ENCODE results near the gene NELL1. TPM values are rescaled to one million over a fixed set of nuclear protein-coding genes. Genes with fewer than 3 reads are reported as not detected.

Gene NELL1
- total and polyA plus RNA-seq, 2 experiments from 2014 or later: 1.6 TPM; not detected in 1

DNA sequence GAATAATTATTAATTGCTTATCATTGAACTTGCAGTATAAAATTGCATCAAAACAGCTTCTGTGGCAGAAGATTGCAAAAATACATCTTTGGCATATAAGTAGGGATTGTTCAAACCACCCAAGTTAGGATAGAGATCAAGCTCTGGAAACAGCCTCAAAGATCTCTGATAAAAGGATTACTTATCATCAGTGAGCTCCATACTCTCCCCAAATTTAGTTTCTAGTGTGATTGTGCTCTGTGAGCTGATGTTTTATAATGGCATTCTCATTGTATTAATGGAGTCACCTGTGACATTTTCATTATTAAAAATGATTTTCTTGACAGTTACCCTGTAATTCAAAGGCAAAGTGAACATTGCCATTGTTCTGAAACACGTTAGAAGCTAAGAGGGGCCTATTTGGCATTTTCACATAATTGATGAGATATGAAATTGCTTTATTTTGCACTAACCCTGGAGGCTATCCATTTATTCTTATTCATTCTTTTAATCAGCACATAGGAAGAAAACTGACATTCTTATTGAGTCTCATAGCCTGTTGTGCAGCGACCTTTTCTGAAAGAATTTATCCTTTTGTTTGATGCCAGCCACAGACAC, 897.2 kb downstream of the NELL1 start:
- Histone ChIP-seq H3K36me3 (ENCODE audit: insufficient read depth) (no peaks in the 10 kb centered on the region), H3K4me3 (no peak overlapping the region), H3K4me1 (ENCODE audit: insufficient read depth) (peaks cover 2% of the 10 kb centered on the region; the same call in 1 of the 2 replicates), H3K27ac (ENCODE audit: low read depth) (no peak overlapping the region), H3F3A (replicated peaks; ENCODE audit: low read depth) (no peaks in the 10 kb centered on the region), H3K4me2 (no peak overlapping the region), H3K27me3 (ENCODE audit: insufficient read depth) (no peaks in the 10 kb centered on the region), H3K79me2 (replicated peaks; ENCODE audit: insufficient read depth) (no peaks in the 10 kb centered on the region), H3K9me2 (ENCODE audit: insufficient read depth) (no peaks in the 10 kb centered on the region), H2AFZ (no peak overlapping the region), H4K20me1 (replicated peaks; ENCODE audit: insufficient read depth) (no peaks in the 10 kb centered on the region)
- H3K4me3 Mint-ChIP-seq: no peak overlapping the region
- H3K9me3 Mint-ChIP-seq: no peaks in the 10 kb centered on the region
- H3K4me1 Mint-ChIP-seq: peaks cover under 1% of the 10 kb centered on the region; the same call in 2 of the 3 replicates
- no peak for ATAC-seq
- TF ChIP-seq, protein P1, sequence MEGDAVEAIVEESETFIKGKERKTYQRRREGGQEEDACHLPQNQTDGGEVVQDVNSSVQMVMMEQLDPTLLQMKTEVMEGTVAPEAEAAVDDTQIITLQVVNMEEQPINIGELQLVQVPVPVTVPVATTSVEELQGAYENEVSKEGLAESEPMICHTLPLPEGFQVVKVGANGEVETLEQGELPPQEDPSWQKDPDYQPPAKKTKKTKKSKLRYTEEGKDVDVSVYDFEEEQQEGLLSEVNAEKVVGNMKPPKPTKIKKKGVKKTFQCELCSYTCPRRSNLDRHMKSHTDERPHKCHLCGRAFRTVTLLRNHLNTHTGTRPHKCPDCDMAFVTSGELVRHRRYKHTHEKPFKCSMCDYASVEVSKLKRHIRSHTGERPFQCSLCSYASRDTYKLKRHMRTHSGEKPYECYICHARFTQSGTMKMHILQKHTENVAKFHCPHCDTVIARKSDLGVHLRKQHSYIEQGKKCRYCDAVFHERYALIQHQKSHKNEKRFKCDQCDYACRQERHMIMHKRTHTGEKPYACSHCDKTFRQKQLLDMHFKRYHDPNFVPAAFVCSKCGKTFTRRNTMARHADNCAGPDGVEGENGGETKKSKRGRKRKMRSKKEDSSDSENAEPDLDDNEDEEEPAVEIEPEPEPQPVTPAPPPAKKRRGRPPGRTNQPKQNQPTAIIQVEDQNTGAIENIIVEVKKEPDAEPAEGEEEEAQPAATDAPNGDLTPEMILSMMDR (conservative IDR thresholded peaks at IDR 0.05; ENCODE audit: low read depth in 2 of 2): no peak
- TF ChIP-seq ZNF114 (CRISPR knock-in tag; IDR thresholded peaks at IDR 0.05): no peak
- TF ChIP-seq POLR2AphosphoS5 (IDR thresholded peaks at IDR 0.05; ENCODE audit: low read depth): no peak
- TF ChIP-seq, protein P2, sequence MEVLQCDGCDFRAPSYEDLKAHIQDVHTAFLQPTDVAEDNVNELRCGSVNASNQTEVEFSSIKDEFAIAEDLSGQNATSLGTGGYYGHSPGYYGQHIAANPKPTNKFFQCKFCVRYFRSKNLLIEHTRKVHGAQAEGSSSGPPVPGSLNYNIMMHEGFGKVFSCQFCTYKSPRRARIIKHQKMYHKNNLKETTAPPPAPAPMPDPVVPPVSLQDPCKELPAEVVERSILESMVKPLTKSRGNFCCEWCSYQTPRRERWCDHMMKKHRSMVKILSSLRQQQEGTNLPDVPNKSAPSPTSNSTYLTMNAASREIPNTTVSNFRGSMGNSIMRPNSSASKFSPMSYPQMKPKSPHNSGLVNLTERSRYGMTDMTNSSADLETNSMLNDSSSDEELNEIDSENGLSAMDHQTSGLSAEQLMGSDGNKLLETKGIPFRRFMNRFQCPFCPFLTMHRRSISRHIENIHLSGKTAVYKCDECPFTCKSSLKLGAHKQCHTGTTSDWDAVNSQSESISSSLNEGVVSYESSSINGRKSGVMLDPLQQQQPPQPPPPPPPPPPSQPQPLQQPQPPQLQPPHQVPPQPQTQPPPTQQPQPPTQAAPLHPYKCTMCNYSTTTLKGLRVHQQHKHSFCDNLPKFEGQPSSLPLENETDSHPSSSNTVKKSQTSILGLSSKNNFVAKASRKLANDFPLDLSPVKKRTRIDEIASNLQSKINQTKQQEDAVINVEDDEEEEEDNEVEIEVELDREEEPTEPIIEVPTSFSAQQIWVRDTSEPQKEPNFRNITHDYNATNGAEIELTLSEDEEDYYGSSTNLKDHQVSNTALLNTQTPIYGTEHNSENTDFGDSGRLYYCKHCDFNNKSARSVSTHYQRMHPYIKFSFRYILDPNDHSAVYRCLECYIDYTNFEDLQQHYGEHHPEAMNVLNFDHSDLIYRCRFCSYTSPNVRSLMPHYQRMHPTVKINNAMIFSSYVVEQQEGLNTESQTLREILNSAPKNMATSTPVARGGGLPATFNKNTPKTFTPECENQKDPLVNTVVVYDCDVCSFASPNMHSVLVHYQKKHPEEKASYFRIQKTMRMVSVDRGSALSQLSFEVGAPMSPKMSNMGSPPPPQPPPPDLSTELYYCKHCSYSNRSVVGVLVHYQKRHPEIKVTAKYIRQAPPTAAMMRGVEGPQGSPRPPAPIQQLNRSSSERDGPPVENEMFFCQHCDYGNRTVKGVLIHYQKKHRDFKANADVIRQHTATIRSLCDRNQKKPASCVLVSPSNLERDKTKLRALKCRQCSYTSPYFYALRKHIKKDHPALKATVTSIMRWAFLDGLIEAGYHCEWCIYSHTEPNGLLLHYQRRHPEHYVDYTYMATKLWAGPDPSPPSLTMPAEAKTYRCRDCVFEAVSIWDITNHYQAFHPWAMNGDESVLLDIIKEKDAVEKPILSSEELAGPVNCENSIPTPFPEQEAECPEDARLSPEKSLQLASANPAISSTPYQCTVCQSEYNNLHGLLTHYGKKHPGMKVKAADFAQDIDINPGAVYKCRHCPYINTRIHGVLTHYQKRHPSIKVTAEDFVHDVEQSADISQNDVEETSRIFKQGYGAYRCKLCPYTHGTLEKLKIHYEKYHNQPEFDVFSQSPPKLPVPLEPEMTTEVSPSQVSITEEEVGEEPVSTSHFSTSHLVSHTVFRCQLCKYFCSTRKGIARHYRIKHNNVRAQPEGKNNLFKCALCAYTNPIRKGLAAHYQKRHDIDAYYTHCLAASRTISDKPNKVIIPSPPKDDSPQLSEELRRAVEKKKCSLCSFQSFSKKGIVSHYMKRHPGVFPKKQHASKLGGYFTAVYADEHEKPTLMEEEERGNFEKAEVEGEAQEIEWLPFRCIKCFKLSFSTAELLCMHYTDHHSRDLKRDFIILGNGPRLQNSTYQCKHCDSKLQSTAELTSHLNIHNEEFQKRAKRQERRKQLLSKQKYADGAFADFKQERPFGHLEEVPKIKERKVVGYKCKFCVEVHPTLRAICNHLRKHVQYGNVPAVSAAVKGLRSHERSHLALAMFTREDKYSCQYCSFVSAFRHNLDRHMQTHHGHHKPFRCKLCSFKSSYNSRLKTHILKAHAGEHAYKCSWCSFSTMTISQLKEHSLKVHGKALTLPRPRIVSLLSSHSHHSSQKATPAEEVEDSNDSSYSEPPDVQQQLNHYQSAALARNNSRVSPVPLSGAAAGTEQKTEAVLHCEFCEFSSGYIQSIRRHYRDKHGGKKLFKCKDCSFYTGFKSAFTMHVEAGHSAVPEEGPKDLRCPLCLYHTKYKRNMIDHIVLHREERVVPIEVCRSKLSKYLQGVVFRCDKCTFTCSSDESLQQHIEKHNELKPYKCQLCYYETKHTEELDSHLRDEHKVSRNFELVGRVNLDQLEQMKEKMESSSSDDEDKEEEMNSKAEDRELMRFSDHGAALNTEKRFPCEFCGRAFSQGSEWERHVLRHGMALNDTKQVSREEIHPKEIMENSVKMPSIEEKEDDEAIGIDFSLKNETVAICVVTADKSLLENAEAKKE (CRISPR knock-in tag; IDR thresholded peaks at IDR 0.05): no peak
- TF ChIP-seq EZH2phosphoT487 (IDR thresholded peaks at IDR 0.05; ENCODE audit: unreplicated experiment): no peak
- TF ChIP-seq, protein P3, sequence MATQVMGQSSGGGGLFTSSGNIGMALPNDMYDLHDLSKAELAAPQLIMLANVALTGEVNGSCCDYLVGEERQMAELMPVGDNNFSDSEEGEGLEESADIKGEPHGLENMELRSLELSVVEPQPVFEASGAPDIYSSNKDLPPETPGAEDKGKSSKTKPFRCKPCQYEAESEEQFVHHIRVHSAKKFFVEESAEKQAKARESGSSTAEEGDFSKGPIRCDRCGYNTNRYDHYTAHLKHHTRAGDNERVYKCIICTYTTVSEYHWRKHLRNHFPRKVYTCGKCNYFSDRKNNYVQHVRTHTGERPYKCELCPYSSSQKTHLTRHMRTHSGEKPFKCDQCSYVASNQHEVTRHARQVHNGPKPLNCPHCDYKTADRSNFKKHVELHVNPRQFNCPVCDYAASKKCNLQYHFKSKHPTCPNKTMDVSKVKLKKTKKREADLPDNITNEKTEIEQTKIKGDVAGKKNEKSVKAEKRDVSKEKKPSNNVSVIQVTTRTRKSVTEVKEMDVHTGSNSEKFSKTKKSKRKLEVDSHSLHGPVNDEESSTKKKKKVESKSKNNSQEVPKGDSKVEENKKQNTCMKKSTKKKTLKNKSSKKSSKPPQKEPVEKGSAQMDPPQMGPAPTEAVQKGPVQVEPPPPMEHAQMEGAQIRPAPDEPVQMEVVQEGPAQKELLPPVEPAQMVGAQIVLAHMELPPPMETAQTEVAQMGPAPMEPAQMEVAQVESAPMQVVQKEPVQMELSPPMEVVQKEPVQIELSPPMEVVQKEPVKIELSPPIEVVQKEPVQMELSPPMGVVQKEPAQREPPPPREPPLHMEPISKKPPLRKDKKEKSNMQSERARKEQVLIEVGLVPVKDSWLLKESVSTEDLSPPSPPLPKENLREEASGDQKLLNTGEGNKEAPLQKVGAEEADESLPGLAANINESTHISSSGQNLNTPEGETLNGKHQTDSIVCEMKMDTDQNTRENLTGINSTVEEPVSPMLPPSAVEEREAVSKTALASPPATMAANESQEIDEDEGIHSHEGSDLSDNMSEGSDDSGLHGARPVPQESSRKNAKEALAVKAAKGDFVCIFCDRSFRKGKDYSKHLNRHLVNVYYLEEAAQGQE (IDR thresholded peaks at IDR 0.05; ENCODE audit: unreplicated experiment): no peak
- no peak for TF ChIP-seq EZH2 (IDR thresholded peaks at IDR 0.05; ENCODE audit: low read depth, unreplicated experiment)
- TF ChIP-seq NANOG (IDR thresholded peaks at IDR 0.05; ENCODE audit: borderline replicate concordance): no peak
- TF ChIP-seq CREB1 (CRISPR knock-in tag; IDR thresholded peaks at IDR 0.05; ENCODE audit: low read depth): no peak
- no peak for DNase-seq (ENCODE audit: low spot score)
- H3K27me3 Mint-ChIP-seq (ENCODE audit: insufficient read depth, low read depth, poor library complexity): no peaks in the 10 kb centered on the region
- no peak overlapping the region for H3K27ac Mint-ChIP-seq
- H3K36me3 Mint-ChIP-seq (ENCODE audit: low read depth): no peaks in the 10 kb centered on the region

All from GM23338 (cell line).